ENCODE results near the gene PLK3.
A peak's percentile ranks its signal among the peaks of the same experiment; 100 is the strongest.
"Not testable (repeated sequence)": the region's sequence is repeated elsewhere in the genome, so short reads cannot be mapped to it uniquely, and the experiment has no call there.

The PLK3 gene

DNA sequence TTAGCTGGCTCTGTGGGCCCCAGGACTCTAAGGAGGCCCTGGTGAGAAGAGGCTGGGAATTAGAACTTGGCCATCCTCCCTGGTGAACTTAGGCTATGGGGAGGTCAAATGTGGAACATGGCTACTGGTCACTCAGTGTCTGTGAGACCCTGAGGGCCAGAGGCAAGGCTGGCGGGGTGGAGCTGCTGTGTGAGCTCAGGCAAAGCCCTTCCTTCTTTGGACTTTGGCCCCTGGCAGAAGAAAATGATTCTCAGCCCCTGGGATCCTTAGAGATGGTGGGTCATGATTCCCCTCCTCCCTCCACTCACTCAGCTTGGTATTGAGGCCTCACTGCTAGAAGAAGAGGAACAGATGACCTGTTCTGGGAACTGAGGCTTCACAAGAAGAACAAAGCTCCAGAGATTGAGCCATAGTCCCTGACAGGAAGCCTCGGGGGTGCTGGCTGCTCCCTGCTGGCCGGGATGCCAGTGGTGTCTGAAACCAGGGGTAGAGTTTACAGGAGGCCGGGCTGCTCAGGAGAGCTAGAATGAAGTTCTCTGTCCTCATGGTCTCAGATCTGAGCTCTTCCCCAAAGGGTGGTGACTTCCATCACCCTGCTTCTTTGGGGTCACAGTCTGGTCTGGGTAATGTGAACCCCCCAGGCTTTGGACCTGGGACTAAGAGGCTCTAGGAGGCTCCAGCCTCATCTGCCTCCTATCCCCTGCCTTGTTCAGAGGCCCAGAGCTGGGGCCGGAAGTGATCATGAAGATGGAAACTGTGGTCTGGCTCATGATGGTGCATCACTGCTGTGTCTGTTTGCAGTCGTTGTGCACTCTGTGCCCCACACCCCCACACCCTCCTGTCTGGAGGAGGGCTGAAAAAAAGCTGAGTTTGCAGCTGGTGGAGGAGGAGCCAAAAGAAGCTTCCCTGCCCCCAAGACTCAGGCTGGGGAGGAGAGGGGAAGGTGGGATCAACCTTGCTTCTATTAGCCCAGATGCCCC lies 9.1 kb downstream of the PLK3 start:
- peak; percentile 93 for DNase-seq (ENCODE audit: low spot score)

DNA sequence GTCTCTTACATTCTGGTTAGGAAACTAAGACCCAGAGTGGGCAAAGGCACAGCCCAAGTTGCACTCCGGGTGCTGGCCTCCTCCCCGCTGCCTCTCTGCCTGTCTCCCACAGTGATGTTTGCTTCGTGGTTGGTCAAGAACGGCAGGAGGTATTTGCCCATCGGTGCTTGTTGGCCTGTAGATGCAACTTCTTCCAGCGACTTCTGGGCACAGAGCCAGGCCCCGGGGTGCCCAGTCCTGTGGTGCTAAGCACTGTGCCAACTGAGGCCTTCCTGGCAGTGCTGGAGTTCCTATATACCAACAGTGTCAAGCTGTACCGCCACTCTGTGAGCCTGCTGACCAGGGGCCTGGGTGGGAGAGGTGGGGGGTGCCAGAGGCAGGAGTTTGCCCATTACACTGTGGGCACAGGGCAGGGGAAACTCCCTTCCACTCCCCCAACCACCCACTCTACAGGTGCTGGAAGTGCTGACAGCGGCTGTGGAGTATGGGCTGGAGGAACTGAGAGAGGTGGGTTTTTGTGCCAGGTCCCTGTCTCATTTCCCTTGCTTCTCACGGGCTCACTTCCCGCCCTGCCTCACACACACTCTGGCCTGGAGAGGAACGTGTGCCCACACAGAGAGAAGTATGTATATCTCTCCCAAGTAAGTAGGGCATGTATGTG lies 10.1 kb downstream of the PLK3 start:
- peak; percentile 38 for DNase-seq (ENCODE audit: low spot score)

DNA sequence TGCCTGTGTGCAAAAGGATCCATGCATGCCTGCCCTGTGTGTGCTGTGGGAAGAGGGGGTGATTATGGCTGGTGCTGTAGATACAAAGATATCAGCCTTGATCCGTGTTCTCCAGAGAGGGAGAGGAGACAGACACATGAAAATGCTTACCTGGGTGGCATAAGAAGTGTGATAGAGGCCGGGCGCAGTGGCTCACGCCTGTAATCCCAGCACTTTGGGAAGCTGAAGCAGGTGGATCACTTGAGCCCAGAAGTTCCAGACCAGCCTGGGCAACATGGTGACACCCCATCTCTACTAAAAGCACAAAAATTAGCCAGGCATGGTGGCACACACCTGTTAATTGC lies 10.6 kb downstream of the PLK3 start:
- not testable (repeated sequence) for DNase-seq (ENCODE audit: low spot score)

DNA sequence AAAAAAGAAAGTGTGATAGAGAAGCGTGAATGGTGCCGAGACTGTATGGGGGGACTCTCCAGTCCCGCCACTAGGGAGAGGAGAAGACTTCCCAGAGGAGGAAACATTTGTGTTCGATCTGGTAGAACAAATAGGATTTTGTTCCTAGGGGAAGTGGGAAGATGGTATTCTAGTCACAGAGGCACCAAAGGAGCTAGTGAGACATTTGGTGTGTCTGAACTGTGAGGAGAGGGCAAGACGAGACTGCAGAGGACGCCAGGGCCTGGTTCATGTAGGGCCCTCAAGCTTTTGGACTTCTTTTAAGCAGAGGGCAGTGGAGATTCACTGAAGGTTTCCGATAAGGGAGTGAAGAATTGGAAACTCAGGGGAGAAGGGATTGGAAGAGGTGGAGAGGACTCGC lies 11.1 kb downstream of the PLK3 start:
- no peak for DNase-seq (ENCODE audit: low spot score)

DNA sequence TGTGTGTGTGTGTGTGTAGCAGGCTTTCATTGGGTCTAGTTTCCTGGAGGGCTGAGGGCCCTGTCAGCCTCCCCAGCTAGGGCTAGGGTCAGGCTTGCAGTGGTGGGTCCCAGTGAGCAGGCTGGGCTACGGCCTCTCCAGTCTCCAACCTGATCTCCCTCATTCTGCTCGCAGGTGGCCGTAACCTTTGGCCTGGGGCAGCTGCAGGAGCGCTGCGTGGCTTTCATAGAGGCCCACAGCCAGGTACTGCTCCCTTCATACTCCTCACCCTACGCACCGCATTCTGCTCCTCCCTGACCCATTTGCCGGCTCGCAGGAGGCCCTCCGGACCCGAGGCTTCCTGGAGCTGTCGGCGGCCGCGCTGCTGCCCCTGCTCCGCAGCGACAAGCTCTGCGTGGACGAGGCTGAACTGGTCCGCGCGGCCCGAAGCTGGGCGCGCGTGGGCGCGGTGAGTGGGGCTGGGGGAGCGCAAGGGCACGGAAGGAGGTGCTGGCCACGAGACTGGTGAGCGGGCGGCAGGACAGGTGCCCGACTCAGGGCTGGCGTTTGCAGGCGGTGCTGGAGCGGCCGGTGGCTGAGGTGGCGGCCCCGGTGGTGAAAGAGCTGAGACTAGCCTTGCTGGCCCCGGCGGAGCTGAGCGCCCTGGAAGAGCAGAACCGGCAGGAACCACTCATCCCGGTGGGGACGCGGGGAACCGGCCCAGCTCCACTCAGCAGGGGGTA lies 12.8 kb downstream of the PLK3 start:
- DNase-seq (ENCODE audit: low spot score): no peak

DNA sequence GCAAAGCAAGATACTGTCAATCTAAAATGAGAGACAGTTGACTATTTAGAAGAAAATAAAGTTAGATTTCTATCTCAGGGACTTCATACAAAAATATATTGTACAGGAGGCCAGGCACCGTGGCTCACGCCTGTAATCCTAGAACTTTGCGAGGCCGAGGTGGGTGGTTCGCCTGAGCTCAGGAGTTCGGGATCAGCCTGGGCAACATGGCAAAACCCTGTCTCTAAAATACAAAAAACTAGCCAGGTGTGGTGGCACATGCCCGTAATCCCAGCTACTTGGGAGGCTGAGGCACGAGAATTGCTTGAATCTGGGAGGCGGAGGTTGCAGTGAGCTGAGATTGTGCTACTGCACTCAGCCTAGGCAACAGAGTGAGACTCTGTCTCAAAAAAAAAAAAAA lies 15.7 kb downstream of the PLK3 start:
- not testable (repeated sequence) for DNase-seq (ENCODE audit: low spot score)

DNA sequence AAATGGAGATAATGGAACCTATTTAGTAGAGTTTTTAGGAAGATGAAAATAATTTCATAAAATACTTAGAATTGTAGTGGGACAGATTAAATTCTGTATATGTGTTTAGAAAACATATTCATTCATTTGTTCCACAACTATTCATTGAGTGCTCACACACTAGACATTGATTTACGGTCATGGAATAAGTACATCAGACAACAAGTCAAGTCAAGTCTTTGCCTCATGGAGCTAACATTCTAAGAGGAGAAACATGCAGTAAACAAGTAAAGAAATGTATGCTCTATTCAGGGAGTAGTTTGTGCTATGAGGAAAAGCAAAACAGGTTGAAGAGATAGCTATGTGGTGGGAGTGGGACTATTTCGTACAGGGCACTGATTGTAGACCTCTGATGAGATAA lies 17.1 kb downstream of the PLK3 start:
- no peak for DNase-seq (ENCODE audit: low spot score)

DNA sequence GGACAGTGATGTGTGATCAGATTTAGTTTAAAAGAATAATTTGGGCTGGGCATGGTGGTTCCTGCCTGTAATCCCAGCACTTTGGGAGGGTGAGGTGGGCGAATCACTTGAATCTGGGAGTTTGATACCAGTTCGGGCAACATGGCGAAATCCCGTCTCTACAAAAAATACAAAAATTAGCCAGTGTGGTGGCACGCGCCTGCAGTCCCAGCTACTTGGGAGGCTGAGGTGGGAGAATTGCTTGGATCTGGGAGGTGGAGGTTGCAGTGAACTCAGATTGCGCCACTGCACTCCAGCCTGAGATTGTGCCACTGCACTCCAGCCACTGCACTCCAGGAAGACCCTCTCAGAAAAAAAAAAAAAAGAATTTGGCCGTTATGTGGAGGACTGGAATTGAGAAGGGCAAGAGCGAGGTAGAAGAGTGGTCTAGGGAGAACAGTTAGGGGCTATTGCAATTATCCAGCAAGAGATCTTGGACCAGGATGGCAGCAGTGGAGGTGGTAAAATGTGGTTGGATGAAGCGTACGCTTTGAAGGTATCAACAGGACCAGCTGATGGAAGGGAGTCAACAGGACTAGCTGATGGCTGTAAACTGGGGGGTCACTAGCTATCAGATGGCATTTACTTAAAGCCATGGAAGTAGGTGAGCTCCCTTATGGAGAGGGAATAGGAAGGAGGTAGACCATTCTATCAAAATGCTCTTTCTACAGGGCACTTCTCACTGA lies 17.8 kb downstream of the PLK3 start:
- no peak for DNase-seq (ENCODE audit: low spot score)

DNA sequence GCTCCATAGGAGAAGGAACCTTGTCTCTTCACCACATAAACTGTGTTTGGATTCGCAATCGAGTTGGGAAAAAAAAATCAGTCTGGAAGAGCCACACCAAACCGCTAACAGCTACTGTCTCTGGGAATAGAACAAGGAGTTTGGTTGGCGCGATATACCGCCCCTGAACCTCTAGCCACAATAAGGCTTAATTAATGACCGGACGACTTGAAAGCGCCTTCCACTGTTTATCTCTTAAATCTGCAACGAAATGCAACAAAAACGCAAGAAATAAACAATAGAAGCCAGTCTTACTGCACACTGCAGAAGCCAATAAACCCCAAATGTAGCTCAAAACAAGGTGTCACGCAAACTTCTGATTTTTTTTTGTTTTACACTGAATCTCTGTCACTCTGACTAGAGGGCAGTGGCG lies 19.0 kb downstream of the PLK3 start:
- DNase-seq (ENCODE audit: low spot score): no peak

DNA sequence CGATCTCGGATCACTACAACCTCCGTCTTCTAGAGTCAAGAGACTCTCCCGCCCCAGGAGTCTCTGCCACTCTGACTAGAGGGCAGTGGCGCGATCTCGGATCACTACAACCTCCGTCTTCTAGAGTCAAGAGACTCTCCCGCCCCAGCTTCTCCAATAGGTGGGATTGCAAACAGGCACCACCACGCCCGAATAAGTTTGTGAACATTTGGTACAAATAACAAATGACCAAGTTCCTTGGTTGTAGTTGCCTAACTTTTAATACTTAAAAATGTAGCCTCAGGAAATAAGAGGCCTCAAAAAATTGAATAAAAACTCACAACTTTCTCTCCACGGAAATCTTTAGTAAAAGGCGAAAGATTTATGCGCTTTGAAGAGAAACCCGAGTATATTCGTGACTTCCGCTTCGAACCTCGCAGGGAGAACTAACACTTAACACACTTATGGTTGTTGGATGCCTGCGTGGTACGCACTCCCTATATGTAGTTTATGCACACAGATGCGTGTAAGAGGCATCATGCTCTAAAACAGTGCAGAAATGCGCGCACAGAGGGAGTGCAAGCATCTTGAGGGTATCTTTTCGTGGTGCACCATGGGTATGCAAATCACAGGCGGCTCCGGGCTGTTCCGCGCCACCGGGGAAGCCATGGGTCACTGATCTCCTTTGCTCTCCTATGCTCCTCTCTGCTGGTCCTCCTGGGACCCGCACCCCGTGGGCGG lies 19.6 kb downstream of the PLK3 start:
- DNase-seq (ENCODE audit: low spot score): peak; percentile 82

DNA sequence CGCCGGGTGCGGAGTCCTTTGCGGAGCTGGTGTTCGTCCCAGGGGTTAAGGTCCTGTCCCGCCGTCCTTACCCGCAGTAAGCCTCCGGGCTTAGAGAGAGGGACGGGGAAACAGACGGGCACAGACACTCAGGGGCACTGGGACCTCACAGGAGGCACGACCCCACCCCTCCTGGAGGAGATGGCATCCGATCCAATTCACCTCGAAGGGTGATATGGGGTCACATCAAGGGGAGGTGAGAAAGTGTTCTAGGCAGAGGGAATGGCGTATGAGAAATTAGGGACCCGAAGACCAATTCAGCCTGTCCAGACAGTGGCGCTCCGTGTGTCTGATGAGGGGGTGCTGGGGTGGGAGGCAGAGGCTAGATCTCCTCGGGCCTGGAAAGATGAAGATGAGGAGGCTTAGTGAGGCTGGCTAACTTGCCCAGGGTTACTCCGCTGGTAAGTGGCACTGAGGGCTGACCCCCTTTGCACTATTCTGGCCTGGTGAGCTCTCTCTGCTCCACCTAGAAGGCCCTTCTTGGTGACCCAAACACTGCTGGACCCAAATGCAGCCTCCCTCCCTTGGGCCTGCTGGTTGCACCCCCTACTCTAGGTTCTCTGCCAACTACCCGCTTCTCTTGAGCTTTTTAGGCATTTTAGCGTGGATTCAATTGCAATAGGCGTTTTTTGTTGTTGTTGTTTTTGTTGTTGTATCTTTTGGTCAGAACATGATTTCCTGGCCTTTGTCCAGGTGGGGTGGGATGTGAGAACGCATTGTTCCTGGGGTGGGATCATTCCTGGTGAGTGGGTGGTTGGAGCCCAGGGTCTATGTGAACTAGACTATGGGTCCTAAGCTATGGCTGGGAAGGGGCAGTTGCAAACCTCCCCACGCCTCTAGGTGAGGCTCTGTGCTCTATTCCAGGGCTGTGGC lies 20.4 kb downstream of the PLK3 start:
- no peak for DNase-seq (ENCODE audit: low spot score)

DNA sequence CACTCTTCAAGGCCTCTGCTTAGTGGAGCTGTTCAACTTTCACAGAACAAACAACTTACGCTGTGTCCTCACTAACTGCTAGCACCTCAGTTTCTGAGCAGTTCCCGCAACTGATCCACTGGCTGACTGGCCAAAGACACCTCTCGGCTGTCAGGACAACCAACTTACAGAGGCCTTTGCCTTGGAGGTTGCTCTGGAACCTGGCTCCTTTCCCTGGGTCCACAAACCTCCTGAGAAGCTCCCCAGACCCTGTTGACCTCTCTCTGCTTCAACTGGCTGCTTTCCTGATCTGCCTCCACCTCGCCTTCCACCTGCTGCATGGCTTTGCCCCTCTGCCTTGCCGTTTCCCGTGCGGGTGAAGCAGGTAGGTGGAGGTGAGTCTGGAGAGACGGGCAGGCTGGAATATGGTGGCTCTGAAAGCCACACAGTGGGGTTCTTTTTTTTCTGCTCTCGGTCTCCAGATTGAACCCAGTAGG lies 21.1 kb downstream of the PLK3 start:
- DNase-seq (ENCODE audit: low spot score): no peak

DNA sequence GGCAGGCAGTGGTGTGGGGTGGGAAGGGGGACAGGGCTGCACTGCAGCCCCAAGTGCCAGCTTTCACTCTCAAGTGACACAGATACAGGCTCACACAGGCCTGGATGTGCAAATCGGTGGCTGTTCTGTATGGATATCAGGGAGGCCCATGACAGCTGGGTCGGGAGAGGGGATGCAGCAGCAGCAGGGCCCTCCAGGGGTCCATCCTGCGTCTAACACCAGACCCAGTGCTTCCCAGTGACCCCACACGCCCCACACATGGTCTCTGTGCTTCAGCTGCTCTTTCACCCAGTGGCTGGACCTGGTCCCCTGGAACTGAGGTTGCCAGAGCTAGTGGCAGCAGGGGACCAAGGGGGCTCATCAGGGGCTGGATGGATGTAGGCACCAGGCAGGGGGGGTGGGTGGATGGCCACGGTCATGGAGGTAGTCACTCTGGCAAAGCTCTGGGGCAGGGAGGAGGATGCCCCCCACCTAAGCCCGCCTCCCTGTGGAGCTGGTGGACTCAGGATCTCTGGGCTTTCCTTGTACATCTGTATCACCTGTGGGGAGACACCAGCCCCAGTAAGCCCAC lies 22.0 kb downstream of the PLK3 start:
- DNase-seq (ENCODE audit: low spot score): no peak

DNA sequence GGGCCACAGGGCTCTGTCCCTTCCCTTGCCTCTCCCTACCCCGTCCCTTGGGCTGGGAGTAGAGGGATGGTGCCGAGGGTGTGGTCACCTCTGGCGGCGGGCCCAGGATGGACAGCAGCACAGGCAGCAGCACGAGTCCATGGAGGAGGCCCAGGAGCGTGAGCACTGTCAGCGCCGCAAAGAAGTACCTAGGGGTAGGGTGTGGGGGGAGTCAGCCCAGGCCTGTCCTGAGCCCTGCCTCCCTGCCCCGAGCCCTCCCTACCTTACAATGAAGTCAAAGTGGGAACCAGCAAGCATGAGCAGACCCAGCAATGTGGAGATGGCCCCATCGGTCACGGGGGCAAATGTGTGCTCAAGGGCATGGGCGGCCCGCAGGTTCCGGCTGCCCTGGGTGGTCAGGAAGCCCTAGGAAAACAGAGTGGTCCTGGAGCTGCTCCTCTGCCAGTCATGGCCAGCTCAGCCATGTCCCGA lies 22.8 kb downstream of the PLK3 start:
- DNase-seq (ENCODE audit: low spot score): no peak

DNA sequence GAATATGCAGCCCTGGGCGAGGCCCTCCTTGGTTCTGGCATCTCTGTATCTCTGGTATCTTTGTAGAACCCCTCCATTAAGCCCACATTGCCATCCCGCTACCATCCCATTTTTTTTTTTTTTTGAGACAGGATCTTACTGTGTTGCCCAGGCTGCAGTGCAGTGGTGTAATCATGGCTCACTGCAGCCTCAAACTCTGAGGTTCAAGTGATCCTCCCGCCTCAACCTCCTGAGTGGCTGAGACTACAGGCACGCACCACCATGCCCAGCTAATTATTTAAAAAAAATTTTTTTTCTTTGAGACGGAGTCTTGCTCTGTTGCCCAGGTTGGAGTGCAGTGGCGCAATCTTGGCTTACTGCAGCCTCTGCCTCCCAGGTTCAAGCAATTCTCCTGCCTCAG lies 24.2 kb downstream of the PLK3 start:
- DNase-seq (ENCODE audit: low spot score): not testable (repeated sequence)

DNA sequence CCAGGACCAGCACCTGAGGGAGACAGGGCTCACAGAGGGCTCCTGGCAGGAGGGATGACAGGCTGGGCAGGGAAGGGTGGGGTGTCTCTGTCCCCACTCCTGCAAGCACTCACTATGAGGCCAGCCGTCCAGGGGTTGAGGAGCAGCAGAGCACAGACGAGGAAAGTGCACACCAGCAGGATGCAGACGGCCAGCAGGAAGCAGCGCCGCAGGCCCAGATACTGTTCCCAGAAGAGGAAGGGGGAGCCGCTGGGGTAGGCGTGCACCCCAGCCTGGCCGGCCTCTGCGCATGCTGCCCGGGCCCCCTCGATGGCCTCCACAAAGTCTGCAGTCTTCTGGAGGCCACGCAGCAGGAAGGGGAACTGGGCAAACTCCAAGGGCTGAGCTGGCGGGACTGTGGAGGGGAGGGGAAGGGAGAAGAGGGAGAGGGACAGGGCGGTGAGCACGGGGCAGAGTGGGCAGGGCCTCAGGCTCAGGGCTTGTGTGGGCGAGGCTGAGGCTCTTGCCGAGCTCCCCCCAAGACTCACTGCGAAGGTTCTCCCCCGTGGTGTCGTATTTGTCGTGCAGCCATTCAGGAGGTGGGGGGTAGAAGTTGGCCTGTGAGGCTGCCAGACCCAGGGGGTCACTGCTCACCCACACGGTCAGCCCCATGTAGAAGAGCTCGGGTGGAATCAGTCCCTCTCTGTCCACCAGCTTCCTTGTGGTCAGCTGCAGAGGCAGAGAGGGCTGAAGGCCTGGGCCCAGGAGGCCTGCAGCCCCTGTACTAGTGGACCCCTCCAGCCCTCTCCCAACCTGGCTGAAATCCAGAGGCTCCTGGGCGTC lies 26.4 kb downstream of the PLK3 start:
- no peak for DNase-seq (ENCODE audit: low spot score)

DNA sequence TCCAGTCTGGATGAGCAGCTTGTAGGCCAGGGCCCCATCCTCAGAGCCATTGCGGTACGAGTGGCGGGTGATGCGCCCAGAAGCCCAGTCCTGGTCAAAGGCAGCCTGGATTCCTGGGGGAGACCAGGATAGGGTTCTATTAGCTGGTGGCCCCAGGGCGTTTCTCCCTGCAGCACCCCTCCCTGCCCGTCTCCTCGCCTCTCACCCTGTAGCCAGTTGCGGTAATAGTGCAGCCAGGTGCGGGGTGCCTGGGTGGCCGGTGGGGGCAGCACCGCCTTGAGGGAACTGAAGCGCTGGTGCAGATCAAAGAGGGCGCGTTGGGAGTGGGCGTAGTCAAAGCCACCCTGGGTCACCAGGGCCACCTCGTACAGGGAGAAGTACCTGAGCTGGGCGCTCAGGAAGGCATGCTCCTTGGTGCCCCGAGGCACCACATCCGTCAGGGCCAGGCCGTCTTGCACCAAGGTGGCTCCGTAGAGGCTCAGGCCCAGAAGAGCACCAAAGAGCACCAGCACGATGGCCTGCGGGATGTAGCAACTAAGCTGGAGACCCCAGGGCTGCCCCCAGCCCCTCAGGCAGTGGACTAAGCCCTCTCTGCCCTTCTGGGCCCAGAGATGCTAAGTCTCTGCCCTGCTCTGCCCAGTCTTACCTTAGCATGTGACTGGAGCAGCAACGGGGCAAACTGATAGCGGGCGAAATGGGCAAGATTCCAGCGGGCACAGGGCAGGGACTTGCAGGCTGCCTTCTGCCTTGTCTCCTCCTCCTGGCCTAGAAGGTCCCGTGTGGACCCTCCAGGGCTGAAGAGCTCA lies 27.2 kb downstream of the PLK3 start:
- DNase-seq (ENCODE audit: low spot score): no peak

Data from CD4-positive, alpha-beta T cell treated with Interleukin-2 at 100 ng/mL for 4 hours (primary cell).